Neutrophil (primary cell): ENCODE results near the gene ACOX1.

Source experiments
- H3K27ac ChIP-seq: fragments of 200-600 bp; sonication (generic); 2 replicates; pipeline ENCODE4 v1.5.1; 2016; ENCODE audit warnings: mild to moderate bottlenecking, moderate library complexity
- H3K27me3 ChIP-seq: fragments of 200-600 bp; sonication (generic); 2 replicates; pipeline ENCODE4 v1.6.0; 2016; ENCODE audit warnings: mild to moderate bottlenecking
- H3K36me3 ChIP-seq: fragments of 200-600 bp; sonication (generic); 2 replicates; pipeline ENCODE4 v1.5.1; 2017
- H3K4me1 ChIP-seq, 2 experiments: fragments of 200-600 bp in 1 of 2; sonication (generic) in 1 of 2; 1 replicate in 1 of 2; 2 replicates in 1 of 2; pipeline versions ENCODE4 v1.5.1 to v1.6.1; 2013 to 2016; ENCODE audit warnings: low read depth in 1 of 2, low read length in 1 of 2, mild to moderate bottlenecking in 1 of 2, moderate library complexity in 1 of 2; ENCODE audit not compliant: control insufficient read depth in 1 of 2, insufficient read depth in 1 of 2
- H3K4me3 ChIP-seq, 2 experiments: fragments of 200-600 bp in 1 of 2; sonication (generic) in 1 of 2; 1 replicate in 1 of 2; 2 replicates in 1 of 2; pipeline ENCODE4 v1.5.1; 2013 to 2016; ENCODE audit warnings: low read depth in 1 of 2, low read length in 1 of 2, mild to moderate bottlenecking in 1 of 2, moderate library complexity in 1 of 2
- H3K9me3 ChIP-seq: fragments of 200-600 bp; sonication (generic); 2 replicates; pipeline ENCODE4 v1.5.1; 2016
- CTCF ChIP-seq: fragments of 200-600 bp; sonication (generic); IDR thresholded peaks from 2 replicates; pipeline ENCODE4 v1.5.1; 2016; ENCODE audit warnings: antibody characterized with exemption

Gene ACOX1

GRCh38 chr17:75915268-75915667 is 63.7 kb downstream of the ACOX1 start:
- no peaks in the 10 kb centered on the region for H3K36me3 ChIP-seq
- TF ChIP-seq CTCF, result no peak
- H3K4me3 ChIP-seq, result no peak overlapping the region
- no peaks in the 10 kb centered on the region for H3K9me3 ChIP-seq
- H3K4me1 ChIP-seq, result peaks cover 0 to 6% of the 10 kb centered on the region in 2 experiments
- no peak overlapping the region for H3K27ac ChIP-seq
- H3K27me3 ChIP-seq, result no peaks in the 10 kb centered on the region

GRCh38 chr17:75914643-75915267 is 64.2 kb downstream of the ACOX1 start:
- no peaks in the 10 kb centered on the region for H3K9me3 ChIP-seq
- H3K4me1 ChIP-seq, result peaks cover 0 to 5% of the 10 kb centered on the region in 2 experiments
- no peak for TF ChIP-seq CTCF
- H3K36me3 ChIP-seq, result no peaks in the 10 kb centered on the region
- H3K4me3 ChIP-seq, result no peak overlapping the region
- no peak overlapping the region for H3K27ac ChIP-seq
- H3K27me3 ChIP-seq, result no peaks in the 10 kb centered on the region

GRCh38 chr17:75913537-75914210 is 65.3 kb downstream of the ACOX1 start:
- no peak for TF ChIP-seq CTCF
- H3K27me3 ChIP-seq, result no peaks in the 10 kb centered on the region
- H3K9me3 ChIP-seq, result no peaks in the 10 kb centered on the region
- no peak overlapping the region for H3K4me3 ChIP-seq
- no peak overlapping the region for H3K27ac ChIP-seq
- H3K36me3 ChIP-seq, result no peaks in the 10 kb centered on the region
- peaks cover 0 to 5% of the 10 kb centered on the region in 2 experiments for H3K4me1 ChIP-seq

- Histone ChIP-seq H3K36me3 (no peaks in the 10 kb centered on the region), H3K27me3 (no peaks in the 10 kb centered on the region), H3K9me3 (no peaks in the 10 kb centered on the region), H3K27ac (no peak overlapping the region), H3K4me3 (no peak overlapping the region), H3K4me1 (peaks cover 4 to 7% of the 10 kb centered on the region in 2 experiments)
- no peak for TF ChIP-seq CTCF
Observed at GRCh38 chr17:75910699-75911098, 68.3 kb downstream of the ACOX1 start.

GRCh38 chr17:75909812-75910274 is 69.1 kb downstream of the ACOX1 start:
- Histone ChIP-seq H3K27me3 (no peaks in the 10 kb centered on the region), H3K4me3 (no peak overlapping the region), H3K27ac (no peak overlapping the region), H3K9me3 (no peaks in the 10 kb centered on the region), H3K4me1 (peaks cover 12 to 15% of the 10 kb centered on the region in 2 experiments), H3K36me3 (no peaks in the 10 kb centered on the region)
- TF ChIP-seq CTCF, result no peak
